Amygdala (tissue), 56 donors: ENCODE results near the gene RARG.
"Not testable (repeated sequence)": the region's sequence is repeated elsewhere in the genome, so short reads cannot be mapped to it uniquely, and the experiment has no call there.

Experiments used
- DNase-seq, 56 donors: peaks; one replicate each; lab custom pipeline; 2025; lab: John Stamatoyannopoulos, UW

Gene RARG

GRCh38 chr12:53214221-53214620 is 17.8 kb downstream of the RARG start:
- DNase-seq, result no peak

GRCh38 chr12:53213348-53213747 is 18.7 kb downstream of the RARG start:
- peak in 54 of 56 donors; percentile 21 to 94 (median 66) for DNase-seq

DNA sequence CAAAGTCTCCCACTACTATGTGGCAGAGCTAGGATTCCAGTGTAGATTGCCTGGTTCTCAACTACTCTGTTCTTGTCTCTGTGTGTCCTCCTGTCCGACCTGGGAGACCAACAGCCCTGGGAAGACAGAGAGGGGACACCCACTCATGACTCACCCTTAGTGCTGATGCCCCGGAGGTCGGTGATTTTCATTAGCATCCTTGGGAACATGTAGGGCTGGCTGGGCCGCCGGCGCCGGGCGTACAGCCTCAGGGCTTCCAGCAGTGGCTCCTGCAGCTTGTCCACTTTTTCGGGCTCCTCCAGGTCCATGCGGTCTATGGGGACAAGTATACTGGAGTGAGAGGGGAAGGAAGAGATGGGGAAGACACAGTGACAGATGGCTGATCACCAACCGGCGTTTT is 19.1 kb downstream of the RARG start:
- no peak for DNase-seq

GRCh38 chr12:53211476-53212381 is 20.3 kb downstream of the RARG start:
- DNase-seq, result no peak

GRCh38 chr12:53210843-53211242 is 21.2 kb downstream of the RARG start:
- no peak for DNase-seq

DNA sequence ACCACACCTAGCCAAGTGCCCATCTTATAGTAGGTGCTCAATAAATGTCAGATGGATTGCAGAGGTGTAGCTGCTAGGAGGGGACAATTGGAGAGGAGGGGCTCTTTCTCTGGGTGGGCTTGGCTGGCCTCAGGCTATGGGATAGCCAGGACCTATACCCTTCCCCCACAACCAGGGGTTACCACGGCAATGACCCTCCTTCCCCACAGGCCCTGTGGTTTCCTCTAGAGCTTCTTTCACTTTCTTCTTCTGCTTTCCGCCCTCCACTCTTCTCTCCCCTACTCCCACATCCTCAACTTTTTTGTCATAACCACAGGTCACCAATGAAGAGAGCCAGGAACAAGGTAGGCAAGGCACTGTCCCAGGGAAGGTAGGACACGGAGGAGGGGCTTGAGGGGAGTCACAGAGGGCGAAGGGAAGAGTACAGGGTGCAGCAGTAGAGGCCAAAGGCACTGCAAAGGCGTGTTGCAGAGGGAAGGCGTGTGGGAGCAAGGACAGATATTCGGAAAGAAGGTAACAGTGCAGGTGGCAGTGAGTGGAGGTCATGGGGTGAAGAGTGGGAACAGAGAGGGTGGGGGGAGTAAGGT is 23.0 kb downstream of the RARG start:
- no peak for DNase-seq

DNA sequence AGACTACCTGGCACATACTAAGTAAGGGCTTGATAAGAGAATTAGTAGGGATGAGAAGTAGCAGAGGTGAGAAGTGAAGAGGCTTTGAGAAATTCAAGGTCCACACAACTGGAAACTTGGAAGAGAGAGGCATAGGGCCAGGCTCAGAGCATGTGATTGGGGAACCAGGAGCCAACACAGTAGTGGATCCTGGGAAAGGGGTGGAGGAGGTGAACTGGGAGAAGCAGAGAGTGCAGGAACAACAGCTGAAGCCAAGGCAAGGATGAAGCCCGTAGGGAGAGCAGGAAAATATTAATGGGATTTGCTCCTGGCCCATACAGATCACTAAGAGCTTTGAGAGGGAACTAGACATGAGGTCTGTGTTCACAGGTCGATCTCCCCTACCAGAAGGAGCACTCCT is 23.6 kb downstream of the RARG start:
- no peak for DNase-seq

- no peak for DNase-seq
These were observed 25.0 kb downstream of the RARG start, which contains the start of gene ITGB7 for GRCh38 chr12:53207042-53207441. Gene ITGB7, minus strand, starts transcription at chr12:53207251. Its CDS starts 6,808 bp downstream, at chr12:53200443.

DNA sequence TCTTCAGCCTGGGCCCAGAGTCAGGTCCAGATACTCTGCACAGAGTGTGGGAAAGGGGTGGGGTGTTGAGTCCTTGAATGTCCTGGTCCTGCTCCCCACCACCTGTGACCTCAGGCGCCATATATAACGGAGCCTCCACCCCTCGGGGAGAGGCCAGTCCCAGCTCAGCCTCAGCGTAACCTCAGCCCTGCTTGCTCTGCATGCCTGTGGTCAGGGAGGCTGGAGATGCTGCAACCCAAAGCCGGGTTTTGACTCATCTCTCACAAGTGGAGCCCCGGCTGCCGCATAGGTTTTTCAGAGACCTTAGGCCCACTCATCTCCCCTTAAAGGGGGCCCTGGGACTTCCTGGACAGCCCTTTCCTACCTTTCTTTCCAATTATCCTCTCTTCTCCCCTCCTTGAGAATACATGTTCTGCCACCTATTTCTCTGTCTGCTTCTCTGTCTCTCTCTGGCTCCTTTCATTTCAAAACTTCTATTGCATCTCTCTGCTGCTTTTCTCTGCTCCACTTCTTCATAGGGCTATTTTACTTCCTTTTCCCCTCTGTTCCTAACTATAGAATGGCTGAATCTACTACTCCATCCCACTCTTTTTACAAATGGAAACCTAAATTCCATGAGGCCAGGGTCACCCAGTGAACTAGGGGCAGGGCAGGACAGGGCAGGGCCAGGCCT is 26.1 kb downstream of the RARG start:
- DNase-seq, result no peak

GRCh38 chr12:53204351-53204750 is 27.7 kb downstream of the RARG start:
- DNase-seq, result no peak

- DNase-seq, result not testable (repeated sequence)
These were observed 29.7 kb downstream of the RARG start for GRCh38 chr12:53202316-53202715.

DNA sequence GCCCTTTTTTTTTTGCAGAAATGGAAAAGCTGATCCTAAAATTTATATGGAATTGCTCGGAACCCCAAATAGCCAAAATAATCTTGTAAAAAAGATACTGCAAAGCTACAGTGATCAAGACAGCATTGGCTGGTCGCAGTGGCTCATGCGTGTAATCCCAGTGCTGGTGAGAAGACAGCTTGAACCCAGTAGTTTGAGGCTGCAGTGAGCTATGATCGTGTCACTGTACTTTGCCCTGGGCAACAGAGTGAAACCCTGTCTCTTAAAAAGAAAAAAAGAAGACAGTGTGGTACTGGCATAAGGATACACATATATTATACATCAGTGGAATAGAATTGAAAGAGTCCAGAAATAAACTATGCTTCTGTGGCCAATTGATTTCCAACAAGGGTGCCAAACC is 30.4 kb downstream of the RARG start:
- no peak for DNase-seq

DNA sequence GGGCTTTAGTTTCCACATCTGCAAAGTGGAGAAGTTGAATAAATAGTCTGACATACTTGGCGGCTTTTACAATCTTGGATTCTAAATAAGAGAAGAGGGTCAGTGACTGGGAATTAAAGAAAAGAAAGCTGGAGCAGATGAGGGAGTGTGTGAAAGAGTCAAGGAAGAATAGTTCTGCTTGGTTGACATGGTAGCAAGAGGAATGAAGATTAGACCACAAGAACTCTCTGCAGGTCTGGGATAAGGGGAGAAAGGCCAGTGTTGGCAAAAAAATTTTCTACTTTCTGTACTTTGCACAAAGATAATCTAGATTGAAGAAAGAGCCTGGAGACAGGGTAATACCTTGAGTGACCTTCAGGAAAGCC is 30.9 kb downstream of the RARG start:
- no peak for DNase-seq

DNA sequence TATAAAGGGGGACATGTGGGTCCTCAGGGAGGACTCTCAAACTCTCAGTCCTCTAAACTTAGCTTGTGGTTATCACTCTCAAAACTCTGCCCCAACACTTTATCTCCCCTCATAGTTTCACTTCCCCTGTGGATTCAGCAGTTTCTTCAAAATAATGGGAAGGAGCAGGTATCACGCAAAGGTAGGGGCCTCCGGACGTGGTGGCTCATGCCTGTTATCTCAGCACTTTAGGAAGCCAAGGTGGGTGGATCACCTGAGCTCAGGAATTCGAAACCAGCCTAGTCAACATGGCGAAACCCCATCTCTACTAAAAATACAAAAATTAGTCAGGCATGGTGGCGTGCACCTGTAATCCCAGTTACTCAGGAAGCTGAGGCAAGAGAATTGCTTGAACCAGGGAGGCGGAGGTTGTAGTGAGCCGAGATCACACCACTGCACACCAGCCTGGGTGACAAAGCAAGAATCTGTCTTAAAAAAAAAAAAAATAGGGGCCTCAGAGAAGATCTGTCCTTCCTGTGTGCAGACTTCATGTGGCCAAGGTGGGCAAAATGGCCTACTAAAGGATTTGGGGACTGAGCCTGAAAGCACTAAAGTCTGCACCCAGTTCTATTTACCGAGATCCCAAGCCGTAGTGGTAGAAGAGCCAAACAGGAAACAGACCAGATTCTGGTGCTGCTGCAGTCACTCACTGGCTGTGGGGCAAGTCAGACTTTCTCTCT is 31.4 kb downstream of the RARG start:
- no peak for DNase-seq

DNA sequence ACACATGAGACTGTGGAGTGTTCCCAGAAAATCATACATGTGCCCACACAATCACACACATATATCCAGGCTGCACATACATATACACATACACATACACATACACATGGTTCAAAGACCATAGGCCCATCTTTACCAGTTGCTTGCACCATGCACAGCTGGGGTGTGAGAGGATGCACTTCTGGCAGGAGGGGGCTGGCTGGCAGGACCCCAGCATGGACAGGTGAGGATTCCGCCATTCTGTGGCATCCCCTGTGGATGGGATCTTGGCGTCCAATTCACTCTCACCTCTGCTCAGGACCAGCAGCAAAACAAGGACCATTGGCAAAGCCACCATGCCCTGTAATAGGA is 31.9 kb downstream of the RARG start:
- DNase-seq, result no peak

DNA sequence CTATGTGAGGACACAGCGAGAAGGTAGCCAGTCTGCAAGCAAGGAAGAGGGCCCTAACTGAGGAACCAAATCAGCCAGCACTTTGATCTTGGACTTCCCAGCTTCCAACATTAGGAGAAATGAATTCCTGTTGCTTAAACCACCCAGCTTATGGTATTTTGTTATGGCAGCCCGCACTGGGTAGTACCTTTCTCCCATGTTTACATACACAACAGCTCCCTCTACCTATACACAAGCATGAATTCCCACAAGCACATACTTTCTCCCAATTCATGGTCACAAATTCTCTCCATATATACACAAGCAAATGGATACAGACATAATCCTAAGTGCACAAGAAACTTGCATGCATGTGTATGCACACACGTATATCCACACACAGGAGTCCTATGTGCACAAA is 32.3 kb downstream of the RARG start:
- DNase-seq, result no peak

- DNase-seq, result no peak
These were observed 33.4 kb downstream of the RARG start for GRCh38 chr12:53198486-53199110.

- no peak for DNase-seq
These were observed 34.9 kb downstream of the RARG start for GRCh38 chr12:53197011-53197640.

DNA sequence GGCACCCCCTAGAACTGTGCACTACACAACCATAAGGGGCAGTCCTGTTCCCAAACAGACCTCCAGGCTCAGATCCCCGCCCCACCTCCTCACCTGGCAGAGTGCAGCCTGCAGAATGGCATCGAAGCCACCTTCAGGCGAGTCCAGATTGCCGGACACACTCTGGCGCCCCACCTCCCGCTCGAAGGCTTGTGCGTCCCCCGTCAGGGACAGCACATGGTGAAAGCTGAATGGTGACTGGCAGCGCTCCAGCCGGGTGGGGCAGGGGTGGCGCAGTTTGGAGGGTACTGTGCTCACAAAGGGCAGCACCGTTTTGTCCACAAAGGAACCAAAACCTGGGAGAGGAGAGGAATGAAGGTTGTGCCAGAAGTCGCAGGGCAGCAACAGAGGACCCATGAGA is 35.5 kb downstream of the RARG start:
- DNase-seq, result no peak
